Stimulated activated CD4-positive, alpha-beta T cell treated with anti-CD3 and anti-CD28 coated beads, TNF-alpha, amount 100 ng/mL, for 24 hours (primary cell): ENCODE measurements around the gene MACROD1.
"Not testable (repeated sequence)": the region's sequence is repeated elsewhere in the genome, so short reads cannot be mapped to it uniquely, and the experiment has no call there.

Experiments
- DNase-seq, 3 experiments: peaks; one replicate each; pipeline ENCODE4 v3.0.0-alpha.2; 2020; ENCODE audit warnings: low read depth in 3 of 3

MACROD1 gene

GRCh38 chr11:63998558-63999348 lies 167.2 kb downstream of the MACROD1 start:
- DNase-seq = no peak

DNA sequence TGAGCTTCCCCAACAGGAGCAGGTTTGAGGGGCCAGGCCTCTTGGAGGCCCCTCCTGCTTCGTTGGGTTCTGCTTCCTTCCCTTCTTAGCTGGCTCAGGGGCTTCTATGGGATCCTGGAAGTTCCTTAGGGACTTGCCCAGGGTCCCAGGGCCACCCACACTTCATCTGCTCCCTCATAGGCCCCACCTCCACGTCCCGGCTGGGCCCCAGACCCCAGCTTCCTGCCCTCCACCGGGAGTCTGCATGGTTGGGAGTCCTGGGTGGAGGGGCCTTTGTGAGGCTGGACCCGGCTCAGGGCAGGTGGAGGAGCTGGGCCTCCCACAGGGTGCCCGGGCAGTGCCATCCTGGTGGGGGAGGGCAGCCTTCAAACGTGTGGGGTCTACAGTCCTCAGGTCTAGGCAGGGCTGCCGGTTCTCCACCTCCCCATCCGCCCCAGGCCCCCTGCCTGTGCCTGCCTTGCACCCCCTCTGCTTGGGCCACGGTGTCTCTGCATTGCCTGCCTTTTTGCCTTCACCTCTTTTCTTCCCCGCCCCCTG lies 168.0 kb downstream of the MACROD1 start:
- no peak for DNase-seq

DNA sequence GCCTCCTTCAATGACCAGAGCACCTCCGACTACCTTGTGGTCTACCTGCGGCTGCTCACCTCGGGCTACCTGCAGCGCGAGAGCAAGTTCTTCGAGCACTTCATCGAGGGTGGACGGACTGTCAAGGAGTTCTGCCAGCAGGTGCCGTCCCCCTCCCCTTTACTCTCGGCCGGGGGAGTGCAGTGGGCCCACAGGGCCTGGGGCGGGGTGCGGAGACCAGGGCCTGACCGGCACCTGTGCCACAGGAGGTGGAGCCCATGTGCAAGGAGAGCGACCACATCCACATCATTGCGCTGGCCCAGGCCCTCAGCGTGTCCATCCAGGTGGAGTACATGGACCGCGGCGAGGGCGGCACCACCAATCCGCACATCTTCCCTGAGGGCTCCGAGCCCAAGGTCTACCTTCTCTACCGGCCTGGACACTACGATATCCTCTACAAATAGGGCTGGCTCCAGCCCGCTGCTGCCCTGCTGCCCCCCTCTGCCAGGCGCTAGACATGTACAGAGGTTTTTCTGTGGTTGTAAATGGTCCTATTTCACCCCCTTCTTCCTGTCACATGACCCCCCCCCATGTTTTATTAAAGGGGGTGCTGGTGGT lies 168.7 kb downstream of the MACROD1 start:
- DNase-seq = no peak

GRCh38 chr11:63996512-63996911 lies 169.4 kb downstream of the MACROD1 start:
- no peak for DNase-seq

- no peak for DNase-seq
These were observed 171.9 kb downstream of the MACROD1 start for GRCh38 chr11:63993993-63994392.

DNA sequence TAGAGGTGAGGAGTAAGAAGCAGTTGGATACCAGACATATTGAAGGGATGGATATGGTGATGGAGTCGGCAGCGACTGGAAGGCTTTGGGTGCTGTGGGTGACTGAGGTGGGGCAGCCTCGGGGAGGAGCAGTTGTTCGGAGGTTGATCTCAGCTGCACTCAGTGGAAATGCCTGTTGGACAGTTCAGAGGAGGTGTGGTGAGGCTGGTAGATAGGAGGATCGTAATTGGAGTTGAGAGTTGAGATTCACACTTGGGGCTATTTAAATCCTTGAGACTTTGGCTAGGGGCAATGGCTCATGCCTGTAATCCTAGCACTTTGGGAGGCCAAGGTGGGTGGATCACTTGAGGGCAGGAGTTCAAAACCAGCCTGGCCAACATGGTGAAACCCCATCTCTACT lies 172.8 kb downstream of the MACROD1 start:
- no peak for DNase-seq

DNA sequence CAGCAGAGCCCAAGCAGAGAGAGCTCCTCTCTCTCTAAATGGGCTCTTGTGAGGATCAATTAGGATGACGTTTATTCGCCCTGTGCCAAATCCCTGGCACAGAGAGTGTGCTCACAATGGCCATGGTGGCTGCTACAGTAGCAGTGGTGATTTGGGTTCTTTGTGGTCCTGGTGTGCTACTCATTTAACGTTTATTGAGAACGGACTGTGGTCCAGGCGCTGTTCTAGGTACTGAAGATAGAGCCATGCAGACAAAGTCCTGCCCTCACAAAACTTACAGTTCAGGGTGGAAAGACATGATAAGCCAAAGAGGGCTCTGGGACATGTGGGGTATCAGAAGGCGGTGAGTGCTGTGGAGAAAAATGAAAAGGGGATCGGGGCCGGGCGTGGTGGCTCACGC lies 174.4 kb downstream of the MACROD1 start:
- no peak for DNase-seq

- no peak for DNase-seq
These were observed 178.9 kb downstream of the MACROD1 start for GRCh38 chr11:63986932-63987513.

DNA sequence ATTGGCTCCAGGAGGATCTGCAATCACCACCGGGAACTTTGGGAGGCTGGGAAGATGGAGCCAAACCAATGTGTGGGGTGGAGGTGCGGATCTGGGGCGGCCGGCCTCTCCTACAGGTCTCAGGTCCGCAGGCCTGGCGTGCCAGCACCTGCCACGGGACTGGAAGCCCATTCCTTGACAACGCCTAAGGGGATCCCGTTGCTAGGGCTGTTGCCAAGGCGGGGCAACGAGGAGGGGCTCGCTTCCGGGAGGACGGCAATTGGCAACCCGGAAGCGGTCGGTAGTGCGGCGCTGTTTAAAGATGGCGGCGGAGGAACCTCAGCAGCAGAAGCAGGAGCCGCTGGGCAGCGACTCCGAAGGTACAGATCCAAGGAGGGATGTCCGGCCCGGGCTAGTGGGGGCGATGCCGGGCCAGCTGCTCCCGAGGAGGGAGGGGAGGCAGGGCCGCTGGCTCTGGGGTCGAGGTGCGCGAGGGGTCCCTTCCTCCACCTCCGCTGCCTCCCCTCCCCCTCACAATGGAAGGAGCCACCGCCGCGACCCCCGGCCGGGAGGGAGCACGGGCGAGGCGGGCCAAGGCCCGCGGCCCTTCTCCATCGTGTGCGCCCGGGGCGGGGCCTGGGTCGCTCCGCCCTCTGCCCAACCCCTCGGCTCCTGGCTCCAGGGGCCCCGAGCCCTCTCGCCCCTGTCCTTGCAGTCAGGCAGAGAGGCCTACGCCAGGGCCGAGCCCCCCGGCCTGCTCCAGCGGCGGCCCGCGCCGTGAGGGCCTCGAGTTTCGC lies 179.6 kb downstream of the MACROD1 start, which contains the start of gene OTUB1:
TSS of gene OTUB1 (plus strand) at position 283 of the 776 bp plus-strand sequence. CDS start at position 302, 19 bp downstream.
- DNase-seq = peak; percentile 79 to 90 (median 80)

DNA sequence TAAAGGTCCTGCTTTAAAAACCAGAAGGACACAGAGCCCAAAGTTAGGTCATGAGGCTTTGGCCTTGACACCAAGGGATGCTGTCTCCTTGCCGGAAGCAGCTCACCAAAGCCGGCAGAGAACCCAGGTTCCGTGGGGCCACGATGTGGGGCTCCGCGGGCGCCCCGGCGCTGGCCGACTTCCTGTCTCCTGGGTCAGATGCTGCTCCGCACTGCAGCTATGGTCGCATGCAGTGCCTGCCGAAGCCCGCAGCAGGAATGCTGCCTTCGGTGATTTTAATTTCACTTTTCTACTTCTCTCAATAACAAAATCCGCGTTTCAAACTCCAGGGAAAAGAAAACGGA lies 180.1 kb downstream of the MACROD1 start:
- DNase-seq = peak; percentile 48 to 70 (median 49)

GRCh38 chr11:63979426-63979825 lies 186.5 kb downstream of the MACROD1 start:
- no peak for DNase-seq

DNA sequence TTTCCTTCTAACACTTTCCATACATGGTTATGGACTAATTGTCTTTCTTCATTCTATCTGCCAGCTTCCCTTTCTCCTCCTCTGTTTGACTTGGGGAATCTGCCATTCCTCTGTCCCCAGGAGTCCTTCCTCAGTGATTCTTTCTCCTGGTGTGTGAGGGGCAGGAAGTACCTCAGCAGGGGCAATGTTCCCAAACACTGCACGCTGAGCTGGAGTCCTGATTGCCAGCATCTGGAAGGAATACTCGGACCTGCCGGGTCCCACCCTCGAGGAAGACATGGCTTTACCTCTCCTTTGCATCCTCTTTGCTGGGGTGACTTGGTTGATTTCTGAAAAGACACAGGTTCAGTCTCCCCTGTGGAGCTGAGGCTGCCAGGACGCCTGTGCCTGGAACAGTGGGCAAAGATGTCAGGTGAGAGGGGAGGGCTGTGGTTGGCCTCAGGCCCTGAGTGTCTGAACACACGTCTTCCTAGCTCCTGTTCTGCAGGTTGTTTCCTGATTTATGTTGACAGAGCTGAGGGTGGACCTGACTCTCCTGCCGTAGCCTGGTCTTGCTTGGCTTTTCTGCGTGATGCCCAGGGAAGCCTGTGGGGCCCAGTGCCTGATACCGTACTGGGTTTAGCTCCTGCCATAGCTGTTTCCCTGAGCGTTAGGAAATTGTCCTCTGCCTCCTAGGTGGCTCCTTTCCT lies 187.2 kb downstream of the MACROD1 start:
- no peak for DNase-seq

- DNase-seq = peak; percentile 85 to 95 (median 92)
These were observed 191.4 kb downstream of the MACROD1 start, which contains the start of gene COX8A for GRCh38 chr11:63974259-63975143. COX8A (plus strand) TSS chr11:63974620; CDS start chr11:63974681, 61 bp downstream.

DNA sequence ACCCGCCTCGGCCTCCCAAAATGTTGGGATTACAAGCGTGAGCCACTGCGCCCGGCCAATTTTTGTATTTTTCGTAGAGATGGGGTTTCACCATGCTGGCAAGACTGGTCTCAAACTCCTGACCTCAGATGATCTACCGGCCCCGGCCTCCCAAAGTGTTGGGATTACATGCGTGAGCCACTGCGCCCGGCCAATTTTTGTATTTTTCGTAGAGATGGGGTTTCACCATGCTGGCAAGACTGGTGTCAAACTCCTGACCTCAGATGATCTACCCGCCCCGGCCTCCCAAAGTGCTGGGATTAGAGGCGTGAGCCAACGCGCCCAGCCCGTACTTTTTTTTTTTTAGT lies 192.0 kb downstream of the MACROD1 start:
- not testable (repeated sequence) for DNase-seq

DNA sequence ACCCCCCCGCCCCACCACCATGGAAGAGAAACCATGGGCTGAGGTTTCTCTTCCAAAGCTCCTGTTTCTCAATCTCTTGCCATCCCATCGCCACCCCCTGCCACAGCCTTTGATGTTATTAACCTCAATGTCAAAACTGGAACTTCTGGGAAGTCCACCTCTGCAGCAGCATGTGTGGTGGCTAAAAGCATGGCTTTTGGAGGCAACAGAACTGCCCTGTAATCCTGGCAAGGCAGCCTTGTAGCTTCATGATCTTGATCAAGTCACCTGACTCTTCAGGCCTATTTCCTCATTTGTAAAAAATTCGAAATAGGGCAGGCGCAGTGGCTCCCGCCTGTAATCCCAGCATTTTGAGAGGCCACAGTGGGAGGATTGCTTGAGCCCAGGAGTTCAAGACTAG lies 195.0 kb downstream of the MACROD1 start:
- DNase-seq = no peak

DNA sequence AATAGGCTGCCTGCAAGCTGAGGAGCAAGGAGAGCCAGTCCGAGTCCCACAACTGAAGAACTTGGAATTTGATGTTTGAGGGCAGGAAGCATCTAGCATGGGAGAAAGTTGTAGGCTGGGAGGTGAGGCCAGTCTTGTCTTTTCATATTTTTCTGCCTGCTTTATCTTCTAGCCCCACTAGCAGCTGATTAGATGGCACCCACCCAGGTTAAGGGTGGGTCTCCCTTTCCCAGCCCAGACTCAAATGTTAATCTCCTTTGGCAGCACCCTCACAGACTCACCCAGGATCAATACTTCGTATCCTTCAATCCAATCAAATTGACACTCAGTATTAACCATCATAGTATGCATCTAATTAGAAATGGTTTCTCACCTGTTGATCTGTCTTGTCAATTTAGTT lies 196.5 kb downstream of the MACROD1 start:
- no peak for DNase-seq

- no peak for DNase-seq
These were observed 199.5 kb downstream of the MACROD1 start for GRCh38 chr11:63966444-63966843.

DNA sequence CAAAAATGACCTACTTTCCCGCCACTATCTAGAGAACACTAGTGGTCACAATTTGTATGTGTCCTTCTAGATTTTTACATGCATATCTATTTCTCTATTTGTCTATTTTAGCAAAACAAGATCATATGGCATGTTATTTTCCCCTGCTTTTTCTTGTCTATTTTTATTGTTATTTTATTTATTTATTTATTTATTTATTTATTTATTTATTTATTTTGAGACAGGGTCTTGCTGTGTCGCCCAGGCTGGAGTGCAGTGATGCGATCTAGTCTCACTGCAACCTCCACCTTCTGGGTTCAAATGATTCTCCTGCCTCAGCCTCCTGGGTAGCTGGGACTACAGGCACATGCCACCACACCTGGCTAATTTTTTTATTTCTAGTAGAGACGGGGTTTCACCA lies 202.0 kb downstream of the MACROD1 start:
- not testable (repeated sequence) for DNase-seq

GRCh38 chr11:63961608-63962412 lies 204.1 kb downstream of the MACROD1 start:
- peak in 1 of 3 experiments; percentile 20 for DNase-seq
